Naive thymus-derived CD8-positive, alpha-beta T cell (primary cell): ENCODE measurements around the gene EYS. TPM values are rescaled to one million over a fixed set of nuclear protein-coding genes. Genes with fewer than 3 reads are reported as not detected.
"Not testable (repeated sequence)": the region's sequence is repeated elsewhere in the genome, so short reads cannot be mapped to it uniquely, and the experiment has no call there.

Experiments
- ATAC-seq, 2 donors: fragments of 150-1000 bp; cut with Tn5 transposase in 1 of 2; sonication (Bioruptor Pico), chemical (Tn5 transposase) in 1 of 2; 1 replicate in 1 of 2; 2 replicates in 1 of 2; pipeline ENCODE4 v1.10.0; 2021; ENCODE audit warnings: mild to moderate bottlenecking in 2 of 2, moderate library complexity in 2 of 2
- POLR2A ChIA-PET: fragments of 350-600 bp; sonication (Branson Sonifier 250); formaldehyde crosslinking; loops from one replicate; lab custom pipeline; 2021; ENCODE audit warnings: antibody characterized with exemption; lab: Charles Lee
- DNase-seq, 10 donors: peaks; one replicate each; pipeline versions ENCODE4 v3.0.0 to v3.0.0-alpha.2; 2020 to 2022
- H3K27ac Mint-ChIP-seq, 10 donors: one replicate each; pipeline ENCODE4 v1.8.0; 2020 to 2022; ENCODE audit warnings: mild to moderate bottlenecking in 10 of 10, mixed read lengths in 10 of 10, moderate library complexity in 4 of 10, inconsistent platforms in 1 of 10
- H3K27me3 Mint-ChIP-seq, 5 donors: one replicate each; pipeline ENCODE4 v1.8.0; 2021 to 2022; ENCODE audit warnings: mixed read lengths in 5 of 5
- H3K36me3 Mint-ChIP-seq, 3 donors: one replicate each; pipeline ENCODE4 v1.8.0; 2020 to 2022; ENCODE audit warnings: mixed read lengths in 3 of 3, mild to moderate bottlenecking in 2 of 3, inconsistent platforms in 1 of 3
- H3K4me1 Mint-ChIP-seq, 4 donors: one replicate each; pipeline ENCODE4 v1.8.0; 2021 to 2022; ENCODE audit warnings: mixed read lengths in 4 of 4
- H3K4me3 Mint-ChIP-seq, 10 donors: one replicate each; pipeline ENCODE4 v1.8.0; 2020 to 2022; ENCODE audit warnings: mild to moderate bottlenecking in 10 of 10, mixed read lengths in 10 of 10, moderate library complexity in 6 of 10, inconsistent platforms in 1 of 10
- H3K9me3 Mint-ChIP-seq, 9 donors: one replicate each; pipeline ENCODE4 v1.8.0; 2020 to 2022; ENCODE audit warnings: mixed read lengths in 9 of 9, mild to moderate bottlenecking in 3 of 9, inconsistent platforms in 1 of 9, moderate library complexity in 1 of 9
- polyA plus RNA-seq, 3 donors: library from polyadenylated mRNA; unstranded; fragments of 300-500 nt; fragmentation: Illumina TruSeq; gene quantifications; one replicate each; pipeline ENCODE4 v1.2.3, GENCODE V29; 2021
- total RNA-seq, 8 experiments: library from RNA in 2 of 8; stranded (reverse) in 2 of 8; gene quantifications; one replicate each; pipeline ENCODE4 v1.2.3 and lab custom pipeline; 2021 to 2026

EYS gene
- total and polyA plus RNA-seq, 5 experiments from 2014 or later = 0.07 to 0.09 TPM; not detected in 3

- H3K4me3 Mint-ChIP-seq = no peak overlapping the region
- peaks cover 0 to 2% (median 0%) of the 10 kb centered on the region in 9 donors for H3K9me3 Mint-ChIP-seq
- DNase-seq (no peak), ATAC-seq (no peak)
- H3K27me3 Mint-ChIP-seq = peaks cover 2 to 10% (median 6%) of the 10 kb centered on the region in 5 donors
- POLR2A ChIA-PET = no interaction called here
- no peaks in the 10 kb centered on the region for H3K36me3 Mint-ChIP-seq
- no peak overlapping the region for H3K27ac Mint-ChIP-seq
- H3K4me1 Mint-ChIP-seq = no peaks in the 10 kb centered on the region
These were observed 1890.5 kb downstream of the EYS start for GRCh38 chr6:63816401-63816981.

GRCh38 chr6:63814459-63814858 is 1892.6 kb downstream of the EYS start:
- Mint-ChIP-seq H3K4me3 (no peak overlapping the region), H3K9me3 (peaks cover 0 to 2% (median 0%) of the 10 kb centered on the region in 9 donors), H3K4me1 (no peaks in the 10 kb centered on the region), H3K27me3 (peaks cover 2 to 12% (median 6%) of the 10 kb centered on the region in 5 donors), H3K36me3 (no peaks in the 10 kb centered on the region), H3K27ac (no peak overlapping the region)
- DNase-seq (no peak), ATAC-seq (no peak)
- POLR2A ChIA-PET = no interaction called here

- POLR2A ChIA-PET = no interaction called here
- no peaks in the 10 kb centered on the region for H3K4me1 Mint-ChIP-seq
- H3K27ac Mint-ChIP-seq = no peak overlapping the region
- H3K27me3 Mint-ChIP-seq = peaks cover 0 to 12% (median 6%) of the 10 kb centered on the region in 5 donors
- no peak overlapping the region for H3K4me3 Mint-ChIP-seq
- ATAC-seq = no peak
- H3K36me3 Mint-ChIP-seq = no peaks in the 10 kb centered on the region
- peaks cover 0 to 2% (median 0%) of the 10 kb centered on the region in 9 donors for H3K9me3 Mint-ChIP-seq
- no peak for DNase-seq
These were observed 1893.4 kb downstream of the EYS start for GRCh38 chr6:63813566-63814120.

- Mint-ChIP-seq H3K9me3 (peaks cover 0 to 2% (median 0%) of the 10 kb centered on the region in 9 donors), H3K36me3 (no peaks in the 10 kb centered on the region), H3K4me3 (no peak overlapping the region), H3K4me1 (no peaks in the 10 kb centered on the region), H3K27me3 (peaks cover 2 to 8% (median 6%) of the 10 kb centered on the region in 5 donors), H3K27ac (no peak overlapping the region)
- no peak for DNase-seq
- POLR2A ChIA-PET = no interaction called here
- no peak for ATAC-seq
These were observed 1898.5 kb downstream of the EYS start for GRCh38 chr6:63808576-63808975.

GRCh38 chr6:63807056-63807455 is 1900.0 kb downstream of the EYS start:
- Mint-ChIP-seq H3K9me3 (peaks cover 0 to 2% (median 0%) of the 10 kb centered on the region in 9 donors), H3K36me3 (no peaks in the 10 kb centered on the region), H3K4me1 (no peaks in the 10 kb centered on the region), H3K27me3 (peaks cover under 1 to 8% (median 5%) of the 10 kb centered on the region in 5 donors), H3K4me3 (no peak overlapping the region), H3K27ac (no peak overlapping the region)
- POLR2A ChIA-PET = no interaction called here
- no peak for ATAC-seq
- DNase-seq = no peak

- Mint-ChIP-seq H3K4me1 (no peaks in the 10 kb centered on the region), H3K9me3 (no peaks in the 10 kb centered on the region), H3K36me3 (no peaks in the 10 kb centered on the region), H3K4me3 (no peak overlapping the region), H3K27me3 (peaks cover 0 to 6% (median 2%) of the 10 kb centered on the region in 5 donors), H3K27ac (no peak overlapping the region)
- DNase-seq = no peak
- no peak for ATAC-seq
- POLR2A ChIA-PET = no interaction called here
These were observed 1900.5 kb downstream of the EYS start for GRCh38 chr6:63806573-63806913.

GRCh38 chr6:63805808-63806572 is 1901.0 kb downstream of the EYS start:
- DNase-seq (no peak), ATAC-seq (no peak)
- no peaks in the 10 kb centered on the region for H3K4me1 Mint-ChIP-seq
- POLR2A ChIA-PET = no interaction called here
- H3K4me3 Mint-ChIP-seq = no peak overlapping the region
- peaks cover 0 to 8% (median 2%) of the 10 kb centered on the region in 5 donors for H3K27me3 Mint-ChIP-seq
- H3K27ac Mint-ChIP-seq = no peak overlapping the region
- H3K36me3 Mint-ChIP-seq = no peaks in the 10 kb centered on the region
- no peaks in the 10 kb centered on the region for H3K9me3 Mint-ChIP-seq

GRCh38 chr6:63805345-63805744 is 1901.7 kb downstream of the EYS start:
- Mint-ChIP-seq H3K9me3 (no peaks in the 10 kb centered on the region), H3K27me3 (peaks cover 0 to 9% (median 2%) of the 10 kb centered on the region in 5 donors), H3K4me3 (no peak overlapping the region), H3K27ac (no peak overlapping the region), H3K4me1 (no peaks in the 10 kb centered on the region), H3K36me3 (no peaks in the 10 kb centered on the region)
- ATAC-seq (no peak), DNase-seq (no peak)
- POLR2A ChIA-PET = no interaction called here

- H3K27ac Mint-ChIP-seq = no peak overlapping the region
- H3K4me1 Mint-ChIP-seq = no peaks in the 10 kb centered on the region
- H3K36me3 Mint-ChIP-seq = no peaks in the 10 kb centered on the region
- ATAC-seq = no peak
- no peak for DNase-seq
- peaks cover 2 to 14% (median 7%) of the 10 kb centered on the region in 5 donors for H3K27me3 Mint-ChIP-seq
- H3K9me3 Mint-ChIP-seq = no peaks in the 10 kb centered on the region
- H3K4me3 Mint-ChIP-seq = no peak overlapping the region
- POLR2A ChIA-PET = no interaction called here
These were observed 1902.6 kb downstream of the EYS start for GRCh38 chr6:63804381-63804956.

- Mint-ChIP-seq H3K9me3 (no peaks in the 10 kb centered on the region), H3K27me3 (peaks cover 2 to 14% (median 8%) of the 10 kb centered on the region in 5 donors)
These were observed 1903.7 kb downstream of the EYS start for GRCh38 chr6:63803371-63803770.

GRCh38 chr6:63802606-63803206 is 1904.3 kb downstream of the EYS start:
- ATAC-seq = no peak
- H3K4me3 Mint-ChIP-seq = no peak overlapping the region
- no peaks in the 10 kb centered on the region for H3K36me3 Mint-ChIP-seq
- H3K4me1 Mint-ChIP-seq = no peaks in the 10 kb centered on the region
- DNase-seq = no peak
- H3K27me3 Mint-ChIP-seq = peaks cover 2 to 14% (median 8%) of the 10 kb centered on the region in 5 donors
- H3K9me3 Mint-ChIP-seq = no peaks in the 10 kb centered on the region
- POLR2A ChIA-PET = no interaction called here
- no peak overlapping the region for H3K27ac Mint-ChIP-seq

More at GRCh38 chr6:63803371-63803770, 1903.7 kb downstream of the EYS start:
- H3K27ac Mint-ChIP-seq = no peak overlapping the region
- H3K36me3 Mint-ChIP-seq = no peaks in the 10 kb centered on the region
- H3K4me1 Mint-ChIP-seq = no peaks in the 10 kb centered on the region
- ATAC-seq = no peak
- DNase-seq = no peak
- no peak overlapping the region for H3K4me3 Mint-ChIP-seq
- POLR2A ChIA-PET = no interaction called here

GRCh38 chr6:63800386-63800785 is 1906.6 kb downstream of the EYS start:
- H3K36me3 Mint-ChIP-seq, POLR2A ChIA-PET, DNase-seq, H3K4me1 Mint-ChIP-seq, H3K9me3 Mint-ChIP-seq, H3K27ac Mint-ChIP-seq, H3K4me3 Mint-ChIP-seq, ATAC-seq: not testable (repeated sequence)
- peaks cover 2 to 14% (median 8%) of the 10 kb centered on the region in 5 donors for H3K27me3 Mint-ChIP-seq

GRCh38 chr6:63799813-63800212 is 1907.2 kb downstream of the EYS start:
- H3K9me3 Mint-ChIP-seq = no peaks in the 10 kb centered on the region

More at GRCh38 chr6:63799813-63800212, 1907.2 kb downstream of the EYS start:
- no peak for DNase-seq
- Mint-ChIP-seq H3K36me3 (no peaks in the 10 kb centered on the region), H3K4me3 (no peak overlapping the region), H3K27me3 (peaks cover 2 to 14% (median 8%) of the 10 kb centered on the region in 5 donors), H3K27ac (no peak overlapping the region), H3K4me1 (no peaks in the 10 kb centered on the region)
- ATAC-seq = no peak
- POLR2A ChIA-PET = no interaction called here
